Measurements from ENCODE around the gene CPNE2. TPM values are rescaled to one million over a fixed set of nuclear protein-coding genes. Genes with fewer than 3 reads are reported as not detected.

Gene CPNE2
- total and polyA plus RNA-seq, 10 of the 15 experiments (the other 5 are each of a cell fraction or from before 2014, with no cell fraction given) = 3.1 to 22.1 (median 9.9) TPM

- intact Hi-C loops (cut with micrococcal nuclease; ENCODE audit: unreplicated experiment) (loop anchor here (5.0 kb wide), 2 partner anchors 213 to 352 kb away; partner anchors contain the start of gene CCDC102A), in situ Hi-C loops (cut with MboI) (no loop called here)
- H4K20me1 ChIP-seq (ENCODE audit: control insufficient read depth, insufficient read depth) = no peaks in the 10 kb centered on the region
- no peak for FAIRE-seq
- CTCF ChIA-PET = interaction anchor here (0.6 to 1.6 kb wide), 8 partner anchors 10 to 1081 kb away, joined by 3 to 4 read pairs (median 3); no protein-coding TSS in a partner anchor
- POLR2A ChIA-PET = interaction anchor here (0.6 to 2.8 kb wide), 12 partner anchors 9 to 262 kb away, joined by 3 to 10 read pairs (median 4); partner anchors contain the start of genes CIAPIN1 and COQ9
- H3K9ac ChIP-seq (ENCODE audit: control insufficient read depth, insufficient read depth, low read length) = peak overlapping the region; percentile 95
- peak overlapping the region; percentile 63 for H2AFZ ChIP-seq (ENCODE audit: control insufficient read depth, low read depth, low read length)
- no peaks in the 10 kb centered on the region for H3K27me3 ChIP-seq (replicated peaks in 1 of 2; ENCODE audit: control insufficient read depth in 2 of 2, insufficient read depth in 2 of 2, low read length in 1 of 2)
- under 1% methylated on average over 37 of the region's 37 CpGs for WGBS (ENCODE audit: insufficient coverage, insufficient replicate concordance, low lambda C conversion rate, missing lambda C conversion rate)
- peak overlapping the region; percentile 94 for H3K27ac ChIP-seq (ENCODE audit: control insufficient read depth, insufficient read depth)
- peaks cover 5% of the 10 kb centered on the region; the same call in 1 of the 2 replicates for H3K4me1 ChIP-seq (ENCODE audit: control insufficient read depth, insufficient read depth, low read length)
- DNase-seq (ENCODE audit: low read depth, low spot score) = no peak
- no peaks in the 10 kb centered on the region for H3K36me3 ChIP-seq (ENCODE audit: control insufficient read depth in 2 of 2, insufficient read depth in 2 of 2, low read length in 1 of 2)
- peak overlapping the region; percentile 85 for H3K4me2 ChIP-seq (ENCODE audit: control insufficient read depth, insufficient read depth)
- no peaks in the 10 kb centered on the region for H3K9me3 ChIP-seq (replicated peaks; ENCODE audit: control insufficient read depth, insufficient read depth, low read length)
- TSS peak; percentile 85 for BruUV-seq (replicated peaks)
- H3K79me2 ChIP-seq (ENCODE audit: control insufficient read depth, insufficient read depth, low read length) = peaks cover 89% of the 10 kb centered on the region
- SMC1A ChIA-PET (ENCODE audit: uncharacterized antibody, unreplicated experiment) = interaction anchor here (0.9 to 1.6 kb wide), 6 partner anchors 12 to 131 kb away, joined by 3 to 4 read pairs (median 3); partner anchors contain the start of gene ARL2BP
- RAD21 ChIA-PET (ENCODE audit: unreplicated experiment) = interaction anchor here (0.5 to 3.6 kb wide), 10 partner anchors 19 to 420 kb away, joined by 3 to 20 read pairs (median 4); no protein-coding TSS in a partner anchor
- H3K4me3 ChIP-seq = peak overlapping the region; percentile 81
- ATAC-seq = peak; percentile 46
- TF ChIP-seq ATF2 (IDR thresholded peaks at IDR 0.05; ENCODE audit: low read length) (no peak), MYC (IDR thresholded peaks at IDR 0.05; ENCODE audit: insufficient read depth, insufficient read length, insufficient replicate concordance, low read length, severe bottlenecking) (no peak), NR2F1 (conservative IDR thresholded peaks at IDR 0.05) (peak; percentile 39; the same call in 1 of the 2 replicates), RB1 (IDR thresholded peaks at IDR 0.05; ENCODE audit: borderline replicate concordance) (peak; percentile 54; the same call in 1 of the 2 replicates), STAT1 (conservative IDR thresholded peaks at IDR 0.05) (0 out of 2 replicates have a peak, but pooled peaks have one; percentile 70), LARP7 (IDR thresholded peaks at IDR 0.05) (peak; percentile 49; the same call in 1 of the 2 replicates), POLR2A (IDR thresholded peaks at IDR 0.05; ENCODE audit: low read depth, low read length) (peak; percentile 66), HSF1 (IDR thresholded peaks at IDR 0.05; ENCODE audit: low read depth, low read length) (no peak), PML (IDR thresholded peaks at IDR 0.05; ENCODE audit: low read length) (0 out of 2 replicates have a peak, but pooled peaks have one; percentile 38), IKZF1 (conservative IDR thresholded peaks at IDR 0.05) (0 out of 2 replicates have a peak, but pooled peaks have one; percentile 30), NBN (IDR thresholded peaks at IDR 0.05) (peak; percentile 89; the same call in 1 of the 2 replicates), IKZF2 (IDR thresholded peaks at IDR 0.05) (peak; percentile 10 to 14; a peak in 1 of 4 replicates), ASH2L (IDR thresholded peaks at IDR 0.05; ENCODE audit: borderline replicate concordance, low read depth) (peak; percentile 92; the same call in 1 of the 2 replicates), GATAD2B (conservative IDR thresholded peaks at IDR 0.05; ENCODE audit: low read depth) (peak; percentile 51; the same call in 1 of the 2 replicates), DPF2 (IDR thresholded peaks at IDR 0.05) (no peak; the same call in 1 of the 2 replicates), MLLT1 (IDR thresholded peaks at IDR 0.05) (peak; percentile 78), HDAC6 (IDR thresholded peaks at IDR 0.05; ENCODE audit: unreplicated experiment) (no peak), ESRRA (IDR thresholded peaks at IDR 0.05; ENCODE audit: low read length) (no peak), CREB1 (IDR thresholded peaks at IDR 0.05; ENCODE audit: low read depth) (no peak), SREBF1 (IDR thresholded peaks at IDR 0.05; ENCODE audit: low read length) (0 out of 2 replicates have a peak, but pooled peaks have one; percentile 7)
Measured at GRCh38 chr16:57185446-57185944, 93.1 kb downstream of the CPNE2 start.
